Measurements from ENCODE around the gene ERVW-1. TPM values are rescaled to one million over a fixed set of nuclear protein-coding genes. Genes with fewer than 3 reads are reported as not detected.

Gene ERVW-1
- total and polyA plus RNA-seq, 2 of the 13 experiments (the other 11 are each of a cell fraction or from before 2014, with no cell fraction given) = not detected

GRCh38 chr7:92448205-92448747, 29.5 kb downstream of the ERVW-1 start (continued):
- TF ChIP-seq ARID5B (CRISPR knock-in tag; IDR thresholded peaks at IDR 0.05) (0 out of 2 replicates have a peak, but pooled peaks have one; percentile 8), MEF2D (CRISPR knock-in tag; IDR thresholded peaks at IDR 0.05) (0 out of 2 replicates have a peak, but pooled peaks have one; percentile 37), PBX2 (CRISPR knock-in tag; IDR thresholded peaks at IDR 0.05) (no peak), RBM22 (optimal IDR thresholded peaks at IDR 0.05; ENCODE audit: low read length) (peak; percentile 77), ATF2 (CRISPR knock-in tag; IDR thresholded peaks at IDR 0.05) (0 out of 2 replicates have a peak, but pooled peaks have one; percentile 16), KLF13 (CRISPR knock-in tag; IDR thresholded peaks at IDR 0.05) (no peak), ARID3A (IDR thresholded peaks at IDR 0.05; ENCODE audit: low read depth, low read length) (peak; percentile 58; the same call in 1 of the 2 replicates), ZNF816 (CRISPR knock-in tag; IDR thresholded peaks at IDR 0.05; ENCODE audit: borderline replicate concordance) (0 out of 2 replicates have a peak, but pooled peaks have one; percentile 56), CTCF (CRISPR knock-in tag; IDR thresholded peaks at IDR 0.05) (peak; percentile 59), CC2D1A (CRISPR knock-in tag; IDR thresholded peaks at IDR 0.05) (0 out of 2 replicates have a peak, but pooled peaks have one; percentile 20), ASH2L (IDR thresholded peaks at IDR 0.05; ENCODE audit: insufficient read length, low read depth, low read length) (peak; percentile 42), E2F2 (CRISPR knock-in tag; IDR thresholded peaks at IDR 0.05; ENCODE audit: borderline replicate concordance) (no peak), SMAD3 (CRISPR knock-in tag; IDR thresholded peaks at IDR 0.05) (0 out of 2 replicates have a peak, but pooled peaks have one; percentile 26), CREM (IDR thresholded peaks at IDR 0.05) (peak; percentile 43), CREM (CRISPR knock-in tag; IDR thresholded peaks at IDR 0.05) (no peak), ZNF556 (CRISPR knock-in tag; IDR thresholded peaks at IDR 0.05; ENCODE audit: borderline replicate concordance) (0 out of 2 replicates have a peak, but pooled peaks have one; percentile 29), GATAD2A (CRISPR knock-in tag; IDR thresholded peaks at IDR 0.05) (0 out of 2 replicates have a peak, but pooled peaks have one; percentile 20), ZNF605 (CRISPR knock-in tag; IDR thresholded peaks at IDR 0.05) (0 out of 2 replicates have a peak, but pooled peaks have one; percentile 36)
